K562 (cell line): ENCODE measurements around the gene TMIGD2.

ENCODE experiments used
- DPF2 ChIP-seq: fragments of 450-650 bp; IDR thresholded peaks from 2 replicates; pipeline ENCODE4 v1.6.1; 2016
- ELF2 ChIP-seq: fragments of 250-450 bp; sonication (Bioruptor Pico); IDR thresholded peaks from 2 replicates; pipeline ENCODE4 v1.5.0; 2021; ENCODE audit warnings: mild to moderate bottlenecking
- EP300 ChIP-seq: IDR thresholded peaks from 2 replicates; pipeline ENCODE4 v1.6.1; 2012; ENCODE audit warnings: low read length, improper control_type of control experiment
- FUS ChIP-seq: fragments of 200-400 bp; formaldehyde crosslinking; optimal IDR thresholded peaks from 2 replicates; pipeline ENCODE3; 2017; ENCODE audit warnings: low read depth, low read length
- MEF2D ChIP-seq: conservative IDR thresholded peaks from 2 replicates; pipeline ENCODE4 v1.6.1; 2016; ENCODE audit warnings: low read depth, missing genetic modification characterization, missing compliant biosample characterization
- MTA3 ChIP-seq: fragments of 450-650 bp; formaldehyde crosslinking; IDR thresholded peaks from 2 replicates; pipeline ENCODE4 v1.6.1; 2017; ENCODE audit warnings: mild to moderate bottlenecking, borderline replicate concordance
- NCOA6 ChIP-seq: fragments of 450-650 bp; IDR thresholded peaks from 2 replicates; pipeline ENCODE4 v1.6.1; 2017; ENCODE audit warnings: mild to moderate bottlenecking
- SMC3 ChIP-seq: conservative IDR thresholded peaks from 2 replicates; pipeline ENCODE4 v1.6.1; 2011; ENCODE audit warnings: low read depth, low read length, improper control_type of control experiment; ENCODE audit not compliant: insufficient read depth
- ZNF24 ChIP-seq: fragments of 450-650 bp; IDR thresholded peaks from 2 replicates; pipeline ENCODE4 v1.6.1; 2016
- TF ChIP-seq, protein P1 (sequence below): fragments of 450-650 bp; conservative IDR thresholded peaks from 2 replicates; pipeline ENCODE4 v1.6.1; 2016; ENCODE audit warnings: missing genetic modification characterization, low read depth, mild to moderate bottlenecking, control low read depth, missing compliant biosample characterization
- TF ChIP-seq, protein P2 (sequence below), 3 experiments: IDR thresholded peaks in 2 of 3; conservative IDR thresholded peaks in 1 of 3; 2 replicates each; pipeline ENCODE4 v1.5.1; 2011 to 2012; ENCODE audit warnings: low read length in 3 of 3, mild to moderate bottlenecking in 3 of 3, control low read depth in 2 of 3, improper control_type of control experiment in 1 of 3, inconsistent platforms in 1 of 3, low read depth in 1 of 3, mixed read lengths in 1 of 3, moderate library complexity in 1 of 3; ENCODE audit not compliant: insufficient read depth in 2 of 3
- TF ChIP-seq, protein P3 (sequence below): fragments of 450-650 bp; IDR thresholded peaks from 2 replicates; pipeline ENCODE4 v1.6.1; 2017; ENCODE audit warnings: mild to moderate bottlenecking, moderate library complexity
- TF ChIP-seq, protein P4 (sequence below): sonication (generic); formaldehyde crosslinking; IDR thresholded peaks from 2 replicates; pipeline ENCODE4 v1.8.1; 2022; ENCODE audit warnings: missing genetic modification reagents

DNA sequence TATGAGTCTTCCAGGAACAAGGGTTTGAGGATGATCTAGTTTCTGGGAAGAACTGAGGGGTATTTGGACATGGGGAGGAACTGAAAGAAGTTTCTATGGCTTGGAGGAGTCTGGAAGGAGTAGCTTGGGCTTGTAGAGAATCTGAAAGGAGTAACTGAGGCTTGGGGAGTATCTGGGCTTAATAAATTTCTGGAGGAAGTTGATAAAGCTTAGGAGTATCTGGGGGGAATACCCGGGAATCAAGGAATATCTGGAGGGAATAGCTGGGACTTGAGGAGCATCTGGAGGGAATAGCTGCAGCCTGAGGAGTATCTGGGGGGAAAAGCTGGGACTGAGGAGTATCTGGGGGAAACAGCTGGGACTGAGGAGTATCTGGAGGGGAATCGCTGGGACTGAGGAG, 18.2 kb upstream of the TMIGD2 start:
- TF ChIP-seq, protein P1, sequence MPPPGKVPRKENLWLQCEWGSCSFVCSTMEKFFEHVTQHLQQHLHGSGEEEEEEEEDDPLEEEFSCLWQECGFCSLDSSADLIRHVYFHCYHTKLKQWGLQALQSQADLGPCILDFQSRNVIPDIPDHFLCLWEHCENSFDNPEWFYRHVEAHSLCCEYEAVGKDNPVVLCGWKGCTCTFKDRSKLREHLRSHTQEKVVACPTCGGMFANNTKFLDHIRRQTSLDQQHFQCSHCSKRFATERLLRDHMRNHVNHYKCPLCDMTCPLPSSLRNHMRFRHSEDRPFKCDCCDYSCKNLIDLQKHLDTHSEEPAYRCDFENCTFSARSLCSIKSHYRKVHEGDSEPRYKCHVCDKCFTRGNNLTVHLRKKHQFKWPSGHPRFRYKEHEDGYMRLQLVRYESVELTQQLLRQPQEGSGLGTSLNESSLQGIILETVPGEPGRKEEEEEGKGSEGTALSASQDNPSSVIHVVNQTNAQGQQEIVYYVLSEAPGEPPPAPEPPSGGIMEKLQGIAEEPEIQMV, result no peak
- TF ChIP-seq ELF2 (CRISPR knock-in tag), result no peak
- TF ChIP-seq EP300, result no peak
- no peak for TF ChIP-seq MEF2D
- no peak for TF ChIP-seq DPF2
- TF ChIP-seq, protein P2, sequence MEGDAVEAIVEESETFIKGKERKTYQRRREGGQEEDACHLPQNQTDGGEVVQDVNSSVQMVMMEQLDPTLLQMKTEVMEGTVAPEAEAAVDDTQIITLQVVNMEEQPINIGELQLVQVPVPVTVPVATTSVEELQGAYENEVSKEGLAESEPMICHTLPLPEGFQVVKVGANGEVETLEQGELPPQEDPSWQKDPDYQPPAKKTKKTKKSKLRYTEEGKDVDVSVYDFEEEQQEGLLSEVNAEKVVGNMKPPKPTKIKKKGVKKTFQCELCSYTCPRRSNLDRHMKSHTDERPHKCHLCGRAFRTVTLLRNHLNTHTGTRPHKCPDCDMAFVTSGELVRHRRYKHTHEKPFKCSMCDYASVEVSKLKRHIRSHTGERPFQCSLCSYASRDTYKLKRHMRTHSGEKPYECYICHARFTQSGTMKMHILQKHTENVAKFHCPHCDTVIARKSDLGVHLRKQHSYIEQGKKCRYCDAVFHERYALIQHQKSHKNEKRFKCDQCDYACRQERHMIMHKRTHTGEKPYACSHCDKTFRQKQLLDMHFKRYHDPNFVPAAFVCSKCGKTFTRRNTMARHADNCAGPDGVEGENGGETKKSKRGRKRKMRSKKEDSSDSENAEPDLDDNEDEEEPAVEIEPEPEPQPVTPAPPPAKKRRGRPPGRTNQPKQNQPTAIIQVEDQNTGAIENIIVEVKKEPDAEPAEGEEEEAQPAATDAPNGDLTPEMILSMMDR (IDR thresholded peaks at IDR 0.05 in 2 of 3, conservative IDR thresholded peaks at IDR 0.05 in 1 of 3; ENCODE audit: insufficient read depth in 2 of 3, low read depth in 1 of 3, low read length in 3 of 3), result no peak
- no peak for TF ChIP-seq FUS
- TF ChIP-seq, protein P3, sequence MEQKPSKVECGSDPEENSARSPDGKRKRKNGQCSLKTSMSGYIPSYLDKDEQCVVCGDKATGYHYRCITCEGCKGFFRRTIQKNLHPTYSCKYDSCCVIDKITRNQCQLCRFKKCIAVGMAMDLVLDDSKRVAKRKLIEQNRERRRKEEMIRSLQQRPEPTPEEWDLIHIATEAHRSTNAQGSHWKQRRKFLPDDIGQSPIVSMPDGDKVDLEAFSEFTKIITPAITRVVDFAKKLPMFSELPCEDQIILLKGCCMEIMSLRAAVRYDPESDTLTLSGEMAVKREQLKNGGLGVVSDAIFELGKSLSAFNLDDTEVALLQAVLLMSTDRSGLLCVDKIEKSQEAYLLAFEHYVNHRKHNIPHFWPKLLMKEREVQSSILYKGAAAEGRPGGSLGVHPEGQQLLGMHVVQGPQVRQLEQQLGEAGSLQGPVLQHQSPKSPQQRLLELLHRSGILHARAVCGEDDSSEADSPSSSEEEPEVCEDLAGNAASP, result no peak
- TF ChIP-seq NCOA6, result no peak
- TF ChIP-seq MTA3, result no peak
- TF ChIP-seq, protein P4, sequence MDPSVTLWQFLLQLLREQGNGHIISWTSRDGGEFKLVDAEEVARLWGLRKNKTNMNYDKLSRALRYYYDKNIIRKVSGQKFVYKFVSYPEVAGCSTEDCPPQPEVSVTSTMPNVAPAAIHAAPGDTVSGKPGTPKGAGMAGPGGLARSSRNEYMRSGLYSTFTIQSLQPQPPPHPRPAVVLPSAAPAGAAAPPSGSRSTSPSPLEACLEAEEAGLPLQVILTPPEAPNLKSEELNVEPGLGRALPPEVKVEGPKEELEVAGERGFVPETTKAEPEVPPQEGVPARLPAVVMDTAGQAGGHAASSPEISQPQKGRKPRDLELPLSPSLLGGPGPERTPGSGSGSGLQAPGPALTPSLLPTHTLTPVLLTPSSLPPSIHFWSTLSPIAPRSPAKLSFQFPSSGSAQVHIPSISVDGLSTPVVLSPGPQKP (CRISPR knock-in tag), result no peak
- no peak for TF ChIP-seq ZNF24
- TF ChIP-seq SMC3, result no peak
